Measurements from ENCODE around the gene FTCD. TPM values are rescaled to one million over a fixed set of nuclear protein-coding genes. Genes with fewer than 3 reads are reported as not detected.

FTCD gene
- total and polyA plus RNA-seq, 9 of the 15 experiments (the other 6 are each of a cell fraction or from before 2014, with no cell fraction given) = 0.11 to 1.6 (median 0.67) TPM; not detected in 5

GRCh38 chr21:46131838-46132651, 23.3 kb downstream of the FTCD start:
- Histone ChIP-seq H3K9me1 (ENCODE audit: control insufficient read depth, insufficient read depth, low read length) (no peaks in the 10 kb centered on the region), H3K27ac (ENCODE audit: extremely low read depth, low read depth, low read length) (no peak overlapping the region), H3K79me2 (ENCODE audit: control insufficient read depth, insufficient read depth, low read length) (no peaks in the 10 kb centered on the region), H3K27me3 (ENCODE audit: control insufficient read depth in 2 of 2, insufficient read depth in 2 of 2, low read length in 2 of 2) (peaks cover 42 to 62% of the 10 kb centered on the region in 2 experiments; a peak in 4 of 5 replicates), H3K36me3 (ENCODE audit: control insufficient read depth, insufficient read depth, low read length) (no peaks in the 10 kb centered on the region), H3K4me1 (replicated peaks in 1 of 2; ENCODE audit: control insufficient read depth in 2 of 2, insufficient read depth in 2 of 2, low read length in 2 of 2) (peaks cover 0 to 60% of the 10 kb centered on the region in 2 experiments; a peak in 2 of 5 replicates), H2AFZ (ENCODE audit: low read depth, low read length) (no peak overlapping the region), H3K4me3 (no peak overlapping the region), H3K4me2 (ENCODE audit: insufficient read depth, low read length) (no peak overlapping the region), H3K9me3 (replicated peaks; ENCODE audit: control insufficient read depth, insufficient read depth, low read depth, low read length) (no peaks in the 10 kb centered on the region; the same call in 1 of the 2 replicates), H3K9ac (ENCODE audit: insufficient read depth in 1 of 2, low read depth in 2 of 2, low read length in 2 of 2) (no peak overlapping the region), H4K20me1 (replicated peaks; ENCODE audit: control insufficient read depth, insufficient read depth, low read length) (peaks cover 3% of the 10 kb centered on the region; the same call in 1 of the 2 replicates)
- POLR2A ChIA-PET = no interaction called here
- CTCF ChIA-PET (ENCODE audit: low intra/inter-chr PET ratio) = no interaction called here
- no peak for DNase-seq (ENCODE audit: extremely low read depth in 1 of 4, low spot score in 3 of 4)
- no peak for ATAC-seq
- BruUV-seq (replicated peaks) = no TSS peak
- intact Hi-C loops (cut with micrococcal nuclease) = no loop called here
- no peak for FAIRE-seq
- in situ Hi-C loops (cut with MboI) = no loop called here
- TF ChIP-seq ZNF76 (CRISPR knock-in tag; IDR thresholded peaks at IDR 0.05; ENCODE audit: borderline replicate concordance) = no peak
- 0 out of 2 replicates have a peak, but pooled peaks have one; percentile 7 for TF ChIP-seq HNRNPL (IDR thresholded peaks at IDR 0.05; ENCODE audit: low read depth, low read length)
- TF ChIP-seq MAX (CRISPR knock-in tag; IDR thresholded peaks at IDR 0.05) = 0 out of 2 replicates have a peak, but pooled peaks have one; percentile 21
- TF ChIP-seq E2F6 (IDR thresholded peaks at IDR 0.05; ENCODE audit: borderline replicate concordance in 1 of 2, extremely low read depth in 1 of 2, insufficient read depth in 1 of 2, insufficient read length in 1 of 2, low read depth in 1 of 2, low read length in 1 of 2, poor library complexity in 1 of 2, severe bottlenecking in 1 of 2) = peak in 1 of 2 experiments; percentile 13
- 0 out of 2 replicates have a peak, but pooled peaks have one; percentile 36 for TF ChIP-seq SAFB (IDR thresholded peaks at IDR 0.05; ENCODE audit: borderline replicate concordance, low read depth, low read length)
- no peak for TF ChIP-seq PRDM10 (IDR thresholded peaks at IDR 0.05; ENCODE audit: partially characterized antibody)
- WGBS (ENCODE audit: insufficient coverage, low coverage, missing lambda C conversion rate) = 33% methylated on average over 70 of the region's 85 CpGs
